Measurements from ENCODE around the gene SLAMF8. TPM values are rescaled to one million over a fixed set of nuclear protein-coding genes. Genes with fewer than 3 reads are reported as not detected.
A peak's percentile ranks its signal among the peaks of the same experiment; 100 is the strongest.

Gene SLAMF8
- total RNA-seq, 1 donor from 2014 or later: not detected

DNA sequence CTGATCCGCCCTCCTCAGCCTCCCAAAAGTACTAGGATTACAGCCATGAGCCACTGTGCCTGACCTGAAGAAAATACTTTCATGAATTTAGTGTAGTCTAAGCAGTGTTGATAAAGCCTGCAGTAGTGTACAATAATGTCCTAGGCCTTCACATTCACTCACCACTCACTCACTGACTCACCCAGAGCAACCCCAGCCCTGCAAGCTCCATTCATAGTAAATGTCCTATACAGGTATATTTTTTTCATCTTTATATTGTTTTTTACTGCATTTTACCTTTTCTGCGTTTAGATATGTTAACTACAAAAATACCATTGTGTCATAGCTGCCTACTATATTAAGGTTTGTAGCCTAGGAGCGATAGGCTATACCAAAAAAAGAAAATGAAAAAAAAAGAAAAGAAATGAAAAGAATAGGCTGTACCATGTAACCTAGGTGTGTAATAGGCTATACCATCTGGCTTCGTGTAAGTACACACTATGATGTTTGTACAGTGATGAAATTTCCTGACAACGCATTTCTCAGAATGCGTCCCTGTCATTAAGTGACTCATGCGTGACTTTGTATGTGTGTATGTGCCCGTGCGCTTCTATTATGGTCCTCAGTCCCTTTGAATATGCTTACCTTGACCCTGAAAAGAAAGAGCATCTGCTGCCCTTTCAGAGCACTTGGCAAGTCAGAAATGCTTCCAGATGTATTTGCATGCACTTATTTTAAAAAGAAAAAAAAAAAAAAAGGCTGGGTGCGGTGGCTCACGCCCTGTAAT is 9.2 kb upstream of the SLAMF8 start:
- DNase-seq (ENCODE audit: low read depth in 2 of 2): peak; percentile 4 to 77

DNA sequence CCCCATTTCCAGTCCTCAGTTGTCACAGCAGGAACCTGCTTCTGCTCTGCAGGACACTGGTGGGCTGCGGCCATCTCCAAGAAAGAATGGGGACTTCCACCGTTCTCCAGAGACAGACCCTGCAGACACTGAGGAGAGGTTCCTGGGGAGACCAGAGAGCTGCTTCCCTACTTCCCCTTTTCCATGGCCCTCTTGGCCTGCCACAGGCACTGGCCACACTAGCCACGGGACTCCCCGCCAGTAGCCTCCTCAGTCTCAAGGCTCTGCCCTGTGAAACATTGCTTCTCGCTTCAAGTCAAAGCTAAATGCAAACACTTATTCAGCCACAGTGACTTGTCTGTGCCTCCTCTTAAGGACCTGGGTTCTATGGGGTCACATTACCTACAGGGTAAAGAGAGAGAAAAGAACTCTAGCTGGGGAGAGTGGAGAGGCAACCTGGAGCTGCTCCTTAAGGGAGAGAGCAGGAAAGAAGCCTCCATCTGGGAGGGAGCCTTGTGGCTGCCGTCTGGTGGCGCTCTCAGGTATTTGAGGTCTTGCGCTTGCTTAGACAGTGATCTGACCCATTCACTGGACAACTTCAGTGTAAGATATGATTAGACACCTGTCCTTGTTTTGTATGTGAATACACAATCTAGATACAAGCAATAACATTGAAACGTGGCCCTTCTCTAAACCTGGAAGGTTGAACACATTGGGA is 5.4 kb upstream of the SLAMF8 start:
- DNase-seq (ENCODE audit: low read depth in 2 of 2): no peak

DNA sequence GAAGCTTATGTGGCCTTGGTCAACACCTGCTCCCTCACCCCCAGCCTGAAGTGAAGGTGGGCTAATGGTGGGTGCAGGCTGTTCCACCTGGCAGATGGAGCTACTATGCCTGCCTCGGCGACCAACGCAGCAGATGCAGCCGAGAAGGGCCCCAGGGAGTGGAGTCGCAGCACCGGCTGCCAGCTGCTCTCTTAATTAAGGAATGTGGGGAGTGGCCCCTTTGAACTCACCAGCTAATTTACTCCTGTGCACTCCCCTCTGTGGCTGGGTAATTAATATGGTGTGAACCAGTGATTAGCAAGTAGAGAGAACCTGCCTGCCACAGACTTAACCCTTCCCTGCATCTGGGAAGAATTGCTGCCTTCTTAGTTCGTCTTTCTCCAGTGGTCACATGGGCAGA is 3.3 kb upstream of the SLAMF8 start:
- no peak for DNase-seq (ENCODE audit: low read depth in 2 of 2)

DNA sequence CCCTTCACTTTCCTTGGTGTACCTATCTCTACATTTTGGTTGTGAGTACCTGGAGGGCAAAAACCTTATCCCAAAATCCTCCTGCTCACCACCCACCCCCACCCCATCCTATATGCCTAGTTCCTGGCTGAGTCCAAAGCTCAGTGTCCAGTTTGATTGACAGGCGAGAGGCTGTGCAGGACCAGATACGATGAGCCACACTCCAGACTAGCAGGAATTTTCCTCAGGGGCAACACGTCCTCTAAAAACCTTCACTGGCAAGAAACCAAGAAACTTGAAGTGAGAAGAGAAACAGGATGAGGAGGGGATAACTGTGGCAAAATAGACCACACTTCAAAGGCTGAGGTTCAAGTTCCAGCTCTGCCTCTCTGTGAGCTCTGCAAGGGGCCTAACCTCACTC is 1.1 kb upstream of the SLAMF8 start:
- DNase-seq (ENCODE audit: low read depth in 2 of 2): no peak

DNA sequence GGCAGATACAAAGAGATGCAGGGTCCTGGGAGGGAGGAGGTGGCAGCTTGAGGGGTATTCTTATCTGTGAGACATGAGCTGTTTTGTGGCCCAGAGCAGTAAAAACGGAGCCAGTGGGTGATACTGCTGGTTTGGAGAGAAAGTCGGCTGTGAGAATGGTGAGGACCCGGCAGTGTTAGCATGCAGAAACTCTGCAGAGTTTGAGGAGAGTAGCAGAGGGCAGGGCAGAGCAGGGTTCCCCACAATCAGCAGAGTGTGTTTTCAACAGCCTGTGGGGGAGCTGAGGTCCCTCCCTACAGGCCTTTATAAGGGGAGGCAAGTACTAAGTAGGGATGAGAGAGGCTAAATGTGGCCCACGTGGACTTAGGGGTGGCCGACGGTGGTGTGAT is 423 bp downstream of the SLAMF8 start:
- no peak for DNase-seq (ENCODE audit: low read depth in 2 of 2)

DNA sequence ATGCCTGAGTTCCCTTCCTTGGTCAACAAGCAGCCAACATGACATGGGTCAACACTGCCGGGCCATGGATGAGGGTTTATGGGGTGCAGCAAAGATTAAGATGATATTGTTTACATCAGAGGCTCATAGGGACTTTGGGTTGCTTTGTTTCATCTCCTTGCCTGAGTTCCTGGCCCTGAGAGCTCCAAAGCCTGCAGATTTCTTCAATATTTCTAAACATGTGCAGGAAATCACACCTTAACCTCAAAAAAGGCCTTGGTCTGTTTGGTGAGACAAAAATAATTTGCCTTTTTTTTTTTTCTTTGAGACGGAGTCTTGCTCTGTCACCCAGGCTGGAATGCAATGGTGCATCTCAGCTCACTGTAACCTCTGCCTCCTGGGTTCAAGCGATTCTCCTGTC is 876 bp downstream of the SLAMF8 start:
- DNase-seq (ENCODE audit: low read depth in 2 of 2): no peak

DNA sequence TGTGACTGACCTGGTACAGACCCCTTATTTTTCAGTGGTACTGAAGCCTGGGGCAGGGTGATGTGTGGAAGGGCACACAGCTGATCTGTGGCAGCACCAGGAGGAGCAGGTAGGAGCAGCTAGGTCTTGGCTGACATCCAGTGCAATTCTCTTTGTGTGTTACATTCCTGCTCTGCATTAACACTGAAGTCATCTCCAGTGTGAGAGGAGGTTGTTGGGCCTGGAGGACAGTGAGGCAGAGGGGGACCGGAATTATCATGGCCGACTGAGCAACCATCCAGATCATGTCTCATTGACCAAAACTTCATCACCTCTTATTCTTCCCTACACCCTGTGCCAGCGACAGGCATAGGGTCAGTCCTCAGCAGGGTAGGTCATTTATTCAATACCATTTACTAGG is 1.5 kb downstream of the SLAMF8 start:
- no peak for DNase-seq (ENCODE audit: low read depth in 2 of 2)

DNA sequence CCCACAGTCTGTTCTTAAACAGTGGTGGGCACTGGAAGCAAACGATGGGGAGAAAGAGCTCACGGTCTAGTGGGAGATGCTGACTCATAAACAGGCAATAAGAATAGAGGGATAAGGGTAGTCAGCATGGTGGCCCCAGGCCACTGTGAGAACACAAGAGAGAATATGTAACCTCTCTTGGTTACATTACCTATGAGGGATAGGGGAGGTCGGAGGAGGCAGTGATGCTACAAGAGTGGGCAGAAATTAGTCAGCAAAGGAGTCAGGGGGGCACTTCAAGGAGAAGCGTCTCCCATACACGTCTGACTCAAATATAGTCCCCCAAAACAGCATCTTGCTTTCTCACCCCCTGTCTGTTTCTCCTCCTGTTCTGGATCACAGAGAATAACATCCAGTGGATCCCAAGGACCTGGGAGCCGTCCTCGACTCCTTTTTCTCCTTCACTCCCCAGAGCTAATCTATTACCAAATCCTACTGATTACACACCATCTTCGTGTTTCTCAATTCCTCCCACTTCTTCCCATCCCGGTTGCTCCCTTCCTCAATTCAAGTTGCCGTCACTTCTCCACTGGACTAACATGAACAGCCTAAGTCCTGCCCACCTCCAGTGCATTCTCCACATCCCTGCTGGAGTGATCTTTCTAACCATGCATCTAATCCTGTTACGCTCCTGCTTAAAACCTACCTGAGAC is 2.1 kb downstream of the SLAMF8 start:
- no peak for DNase-seq (ENCODE audit: low read depth in 2 of 2)

DNA sequence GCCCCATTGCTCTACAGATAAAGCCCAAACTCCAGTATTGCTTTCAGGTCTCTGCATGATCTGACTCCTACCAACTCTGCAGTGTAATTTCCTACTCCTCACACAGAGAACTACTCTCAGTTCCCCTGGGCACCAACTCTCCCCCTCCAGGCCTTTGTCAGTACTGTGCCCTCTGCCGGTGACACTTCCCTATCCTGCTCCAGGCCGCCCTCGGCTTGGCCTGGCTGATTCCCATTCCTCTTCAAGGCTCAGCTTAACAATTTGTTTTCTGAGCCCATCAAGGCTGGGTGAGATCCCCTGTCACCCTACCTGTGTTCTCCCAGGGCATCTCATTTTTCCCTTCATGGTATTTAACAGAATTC is 2.6 kb downstream of the SLAMF8 start:
- peak; percentile 7 to 39 for DNase-seq (ENCODE audit: low read depth in 2 of 2)

DNA sequence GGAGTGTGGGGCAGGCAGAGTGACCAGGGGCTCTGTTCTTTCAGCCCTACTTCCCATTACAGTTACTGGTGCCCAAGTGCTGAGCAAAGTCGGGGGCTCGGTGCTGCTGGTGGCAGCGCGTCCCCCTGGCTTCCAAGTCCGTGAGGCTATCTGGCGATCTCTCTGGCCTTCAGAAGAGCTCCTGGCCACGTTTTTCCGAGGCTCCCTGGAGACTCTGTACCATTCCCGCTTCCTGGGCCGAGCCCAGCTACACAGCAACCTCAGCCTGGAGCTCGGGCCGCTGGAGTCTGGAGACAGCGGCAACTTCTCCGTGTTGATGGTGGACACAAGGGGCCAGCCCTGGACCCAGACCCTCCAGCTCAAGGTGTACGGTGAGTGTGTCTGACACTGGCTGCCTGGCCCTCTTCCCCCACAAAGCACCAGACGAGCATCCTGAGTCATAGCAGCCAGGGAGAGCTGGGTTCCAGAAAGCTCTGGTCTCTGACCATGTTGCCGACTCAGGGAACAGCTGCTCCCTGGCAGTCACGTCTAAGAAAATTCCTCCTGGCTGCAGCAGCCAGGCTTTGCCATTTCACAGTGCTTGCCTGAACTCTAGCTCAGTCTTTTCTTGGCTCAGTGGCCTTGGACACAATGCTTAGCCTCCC is 3.3 kb downstream of the SLAMF8 start:
- DNase-seq (ENCODE audit: low read depth in 2 of 2): no peak

DNA sequence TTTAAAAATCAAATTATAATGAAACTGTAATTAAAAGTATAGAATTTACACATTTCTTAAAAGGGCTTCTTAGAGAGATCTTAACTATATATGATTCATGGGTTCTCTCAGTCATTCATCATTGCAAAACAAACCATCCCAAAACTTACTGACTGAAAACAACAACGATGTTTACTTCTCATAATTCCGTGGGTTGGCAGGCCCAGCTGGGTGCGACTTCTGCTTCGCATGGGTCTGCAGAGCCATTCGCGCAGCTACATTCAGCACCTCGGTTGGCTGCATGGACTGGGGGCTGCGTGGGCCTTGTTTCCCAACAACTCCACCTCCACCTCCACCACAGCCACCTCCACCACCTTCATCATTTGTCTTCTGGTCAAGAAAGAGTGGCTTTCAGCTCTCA is 4.0 kb downstream of the SLAMF8 start:
- DNase-seq (ENCODE audit: low read depth in 2 of 2): no peak

DNA sequence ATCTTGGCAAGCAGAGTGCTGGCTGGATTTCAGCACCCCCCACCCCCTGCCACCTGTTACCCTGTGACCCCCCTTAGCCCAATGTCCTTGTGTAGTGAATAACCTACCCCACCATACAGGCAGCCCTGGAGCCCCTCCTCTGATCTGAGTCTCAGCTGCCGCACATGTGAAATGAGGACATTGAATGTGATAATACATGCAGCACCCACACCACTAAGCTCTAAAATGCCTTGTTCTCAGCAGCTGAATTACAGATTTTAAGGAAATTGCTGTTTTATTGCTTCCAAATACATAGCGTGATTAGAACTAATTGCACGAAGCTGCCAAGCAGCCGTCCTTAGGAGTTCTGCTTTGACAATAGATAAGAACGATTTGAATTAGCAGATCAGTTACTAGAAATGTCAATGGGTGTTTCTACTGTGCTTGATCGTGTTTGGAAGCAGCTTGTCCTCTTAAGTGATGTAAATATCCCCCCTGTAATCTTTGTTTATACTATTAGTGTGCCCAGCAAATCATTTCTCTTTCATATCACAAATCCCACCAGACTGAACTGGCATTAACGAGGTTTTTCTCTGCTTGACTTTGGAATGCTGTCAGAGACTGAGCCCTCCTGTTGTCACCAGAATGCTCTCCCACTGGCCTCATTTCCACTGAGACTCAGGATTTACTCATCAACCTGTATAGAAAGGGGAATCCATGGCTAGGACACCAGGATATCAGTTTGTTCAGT is 4.9 kb downstream of the SLAMF8 start:
- no peak for DNase-seq (ENCODE audit: low read depth in 2 of 2)

DNA sequence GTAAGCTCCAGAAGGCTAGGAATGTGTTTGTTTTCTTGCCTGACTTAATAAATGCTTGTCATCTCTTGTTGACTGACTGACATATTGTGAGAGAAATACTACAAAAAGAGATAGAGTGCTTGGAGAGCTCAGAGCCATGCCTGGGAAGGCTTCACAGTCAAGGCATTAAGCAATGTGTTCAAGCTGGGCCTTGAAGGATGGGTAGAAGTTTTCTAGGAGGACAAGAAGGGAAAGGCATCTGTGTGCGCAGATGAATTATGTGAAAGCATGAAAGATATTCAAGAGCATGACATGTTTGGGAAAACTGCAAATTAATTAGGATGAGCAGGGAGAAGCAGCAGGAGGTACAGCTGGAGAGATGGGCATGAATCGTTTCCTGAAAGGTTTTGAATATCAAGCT is 5.6 kb downstream of the SLAMF8 start:
- no peak for DNase-seq (ENCODE audit: low read depth in 2 of 2)

DNA sequence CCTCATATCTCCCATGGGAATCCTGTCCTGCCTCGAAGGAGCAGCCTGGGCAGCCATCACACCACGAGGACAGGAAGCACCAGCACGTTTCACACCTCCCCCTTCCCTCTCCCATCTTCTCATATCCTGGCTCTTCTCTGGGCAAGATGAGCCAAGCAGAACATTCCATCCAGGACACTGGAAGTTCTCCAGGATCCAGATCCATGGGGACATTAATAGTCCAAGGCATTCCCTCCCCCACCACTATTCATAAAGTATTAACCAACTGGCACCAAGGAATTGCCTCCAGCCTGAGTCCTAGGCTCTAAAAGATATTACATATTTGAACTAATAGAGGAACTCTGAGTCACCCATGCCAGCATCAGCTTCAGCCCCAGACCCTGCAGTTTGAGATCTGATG is 8.7 kb downstream of the SLAMF8 start:
- DNase-seq (ENCODE audit: low read depth in 2 of 2): no peak

DNA sequence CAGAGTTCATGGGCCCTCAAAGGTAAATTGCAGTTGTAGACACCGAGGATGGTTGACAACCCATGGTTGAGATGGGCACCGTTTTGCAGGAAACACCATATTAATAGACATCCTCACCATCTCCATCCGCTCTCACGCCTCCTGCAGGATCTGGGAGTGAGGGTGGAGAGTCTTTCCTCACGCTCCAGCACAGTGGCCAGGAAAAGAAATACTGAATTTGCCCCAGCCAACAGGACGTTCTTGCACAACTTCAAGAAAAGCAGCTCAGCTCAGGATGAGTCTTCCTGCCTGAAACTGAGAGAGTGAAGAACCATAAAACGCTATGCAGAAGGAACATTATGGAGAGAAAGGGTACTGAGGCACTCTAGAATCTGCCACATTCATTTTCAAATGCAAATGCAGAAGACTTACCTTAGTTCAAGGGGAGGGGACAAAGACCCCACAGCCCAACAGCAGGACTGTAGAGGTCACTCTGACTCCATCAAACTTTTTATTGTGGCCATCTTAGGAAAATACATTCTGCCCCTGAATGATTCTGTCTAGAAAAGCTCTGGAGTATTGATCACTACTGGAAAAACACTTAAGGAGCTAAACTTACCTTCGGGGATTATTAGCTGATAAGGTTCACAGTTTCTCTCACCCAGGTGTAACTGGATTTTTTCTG is 9.3 kb downstream of the SLAMF8 start:
- peak in 1 of 2 donors; percentile 15 for DNase-seq (ENCODE audit: low read depth in 2 of 2)

DNA sequence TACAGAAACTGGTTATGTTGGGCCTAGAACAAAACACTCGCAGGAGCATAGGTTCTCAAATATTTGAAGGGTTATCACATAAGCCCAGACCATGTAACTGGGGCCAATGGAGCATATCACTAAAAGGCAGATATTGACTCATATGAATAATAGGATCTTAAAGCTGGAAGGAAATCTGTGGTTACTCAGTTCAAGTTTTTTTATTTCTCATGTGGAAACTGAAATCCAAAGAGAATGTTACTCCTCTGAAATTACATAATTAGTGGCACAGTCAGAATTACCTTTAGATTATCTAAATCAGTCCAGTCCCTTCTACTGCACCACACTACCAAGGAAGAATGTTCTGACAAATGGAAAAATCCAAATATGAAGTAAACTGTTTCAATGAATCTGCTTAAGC is 12.0 kb downstream of the SLAMF8 start:
- no peak for DNase-seq (ENCODE audit: low read depth in 2 of 2)

DNA sequence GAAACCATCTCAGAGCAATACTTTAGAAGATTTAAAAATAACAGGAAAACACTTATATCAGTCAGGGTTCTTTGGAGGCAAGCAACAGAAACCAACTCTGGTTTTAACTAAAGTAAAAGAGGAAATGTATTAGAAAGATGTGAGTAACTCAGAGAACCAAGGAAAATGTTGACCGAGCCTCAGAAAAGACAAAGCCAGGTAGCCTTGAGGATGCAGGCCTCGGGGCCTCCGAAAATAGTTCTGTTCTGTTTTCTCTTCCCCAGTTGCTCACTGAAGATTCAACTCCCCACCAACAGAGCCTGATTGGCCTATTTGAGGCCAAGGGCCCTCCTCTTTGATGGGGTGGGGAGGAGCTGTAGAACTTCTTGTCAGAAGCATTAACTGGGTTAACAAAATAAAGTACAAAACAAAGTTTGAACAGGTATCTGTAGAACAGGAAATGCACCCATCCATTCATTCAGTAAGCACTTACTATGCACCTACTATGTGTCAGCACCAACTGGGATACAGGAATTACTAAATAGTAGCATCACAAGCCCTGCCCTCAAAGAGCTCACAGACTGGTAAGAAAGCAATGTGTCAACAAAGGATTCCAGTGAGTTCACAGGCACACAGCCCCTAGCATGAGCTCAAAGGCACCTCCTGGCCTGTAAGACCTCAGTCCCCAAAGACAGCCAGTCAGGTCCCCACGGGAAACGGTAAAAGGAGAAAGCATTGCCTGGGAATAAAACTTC is 12.6 kb downstream of the SLAMF8 start:
- DNase-seq (ENCODE audit: low read depth in 2 of 2): no peak

DNA sequence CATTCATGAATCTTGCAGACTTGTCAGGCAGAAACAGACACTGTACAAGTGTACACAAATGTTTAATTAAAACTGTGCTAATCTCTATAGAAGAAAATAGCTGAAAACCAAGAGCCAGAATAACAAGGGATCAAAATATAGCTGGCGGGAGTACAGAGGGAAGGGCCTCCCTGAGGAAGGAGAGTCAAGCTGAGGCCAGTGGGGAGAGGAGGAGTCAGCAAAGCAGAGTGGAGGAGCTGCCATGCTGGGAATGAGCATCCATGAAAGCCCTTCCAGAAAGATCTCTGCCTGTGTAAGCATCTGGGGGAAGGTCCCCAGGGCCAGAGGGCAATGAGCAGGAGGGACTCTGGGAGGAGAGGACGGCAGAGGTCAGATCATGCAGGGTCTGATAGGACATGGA is 15.1 kb downstream of the SLAMF8 start:
- DNase-seq (ENCODE audit: low read depth in 2 of 2): no peak

DNA sequence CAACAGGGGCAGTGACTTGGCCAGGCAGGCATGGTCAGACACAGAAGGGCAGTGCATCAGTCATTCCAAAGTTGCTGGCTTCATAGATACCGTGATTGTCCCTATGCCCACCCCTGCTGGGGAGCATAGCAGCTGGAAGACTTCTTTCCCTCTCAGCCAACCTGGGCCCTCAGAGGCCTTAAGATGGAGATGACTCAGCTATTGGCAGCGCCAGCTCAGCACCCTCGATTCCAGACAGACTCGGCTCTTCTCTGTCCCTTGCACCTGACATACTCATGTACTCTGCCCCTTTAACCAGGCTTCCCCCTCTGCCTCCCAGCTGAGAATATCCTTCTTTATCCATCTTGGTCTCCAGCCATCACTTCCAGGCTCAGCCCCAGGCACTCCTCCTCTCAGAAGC is 16.8 kb downstream of the SLAMF8 start:
- no peak for DNase-seq (ENCODE audit: low read depth in 2 of 2)
